Stimulated activated CD4-positive, alpha-beta T cell treated with anti-CD3 and anti-CD28 coated beads, Interleukin-15, amount 100 ng/mL, for 1 hour (primary cell): ENCODE measurements around the gene COL23A1.
"Not testable (repeated sequence)": the region's sequence is repeated elsewhere in the genome, so short reads cannot be mapped to it uniquely, and the experiment has no call there.

Experiments
- DNase-seq, 2 donors: peaks; one replicate each; pipeline ENCODE4 v3.0.0-alpha.2; 2020; ENCODE audit warnings: low read depth in 1 of 2, low spot score in 1 of 2

Gene COL23A1

GRCh38 chr5:178328826-178329730 is 261.1 kb downstream of the COL23A1 start:
- no peak for DNase-seq

GRCh38 chr5:178327931-178328711 is 262.1 kb downstream of the COL23A1 start:
- DNase-seq = no peak

- DNase-seq = no peak
Measured at GRCh38 chr5:178327446-178327845, 262.7 kb downstream of the COL23A1 start.

GRCh38 chr5:178326374-178326715 is 263.8 kb downstream of the COL23A1 start:
- no peak for DNase-seq

GRCh38 chr5:178325679-178326373 is 264.4 kb downstream of the COL23A1 start:
- no peak for DNase-seq

- no peak for DNase-seq
Measured at GRCh38 chr5:178325311-178325678, 264.9 kb downstream of the COL23A1 start.

GRCh38 chr5:178324481-178325310 is 265.5 kb downstream of the COL23A1 start:
- DNase-seq = no peak

GRCh38 chr5:178323961-178324360 is 266.2 kb downstream of the COL23A1 start:
- no peak for DNase-seq

- DNase-seq = no peak
Measured at GRCh38 chr5:178323541-178323865, 266.7 kb downstream of the COL23A1 start.

GRCh38 chr5:178322736-178323540 is 267.3 kb downstream of the COL23A1 start:
- DNase-seq = no peak

- no peak for DNase-seq
Measured at GRCh38 chr5:178320281-178320855, 269.8 kb downstream of the COL23A1 start.

- no peak for DNase-seq
Measured at GRCh38 chr5:178319541-178320041, 270.6 kb downstream of the COL23A1 start.

- no peak for DNase-seq
Measured at GRCh38 chr5:178318893-178319292, 271.3 kb downstream of the COL23A1 start.

GRCh38 chr5:178318382-178318781 is 271.8 kb downstream of the COL23A1 start:
- DNase-seq = no peak

GRCh38 chr5:178317727-178318126 is 272.5 kb downstream of the COL23A1 start:
- not testable (repeated sequence) for DNase-seq

GRCh38 chr5:178314961-178315820 is 275.0 kb downstream of the COL23A1 start:
- no peak for DNase-seq

GRCh38 chr5:178314061-178314660 is 276.0 kb downstream of the COL23A1 start:
- no peak for DNase-seq

- DNase-seq = no peak
Measured at GRCh38 chr5:178313316-178313715, 276.9 kb downstream of the COL23A1 start.
